Retinal pigment epithelial cell (primary cell): ENCODE results near the gene PBOV1.

ENCODE experiments used
- DNase-seq: peaks from one replicate; pipeline ENCODE4 v3.0.0-alpha.2; 2010; ENCODE audit warnings: low read depth
- H3K4me3 ChIP-seq: 2 replicates; pipeline ENCODE4 v1.5.1; 2011; ENCODE audit warnings: mild to moderate bottlenecking, low read length, control low read depth, moderate library complexity
- TF ChIP-seq, protein P1 (sequence below): conservative IDR thresholded peaks from 2 replicates; pipeline ENCODE4 v1.5.1; 2011; ENCODE audit warnings: low read depth, low read length, control low read depth, inconsistent platforms

The PBOV1 gene

DNA sequence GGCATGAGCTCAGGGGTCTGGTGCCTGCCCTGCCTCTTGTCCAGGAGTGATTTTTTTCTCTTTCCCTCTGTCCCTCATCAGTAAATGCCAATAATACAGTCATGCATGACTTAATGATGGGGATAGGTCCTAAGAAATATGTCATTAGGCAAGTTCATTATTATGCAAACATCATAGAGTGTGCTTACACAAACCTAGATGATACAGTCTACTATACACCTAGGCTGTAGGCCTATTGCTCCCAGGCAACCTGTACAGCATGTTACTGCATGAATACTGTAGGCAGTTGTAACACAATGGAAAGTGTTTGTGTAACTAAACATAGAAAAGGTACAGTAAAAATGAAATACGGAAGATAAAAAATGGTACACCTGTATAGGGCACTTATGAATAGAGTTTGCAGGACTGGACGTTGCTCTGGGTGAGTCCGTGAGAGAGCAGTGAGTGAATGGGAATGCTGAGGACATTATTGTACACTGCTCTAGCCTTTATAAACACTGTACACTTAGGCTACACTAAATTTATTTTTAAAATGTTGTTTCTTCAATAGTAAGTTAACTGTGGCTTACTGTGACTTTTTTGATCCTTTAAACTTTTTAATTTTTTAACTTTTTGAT, 22.1 kb downstream of the PBOV1 start:
- TF ChIP-seq, protein P1, sequence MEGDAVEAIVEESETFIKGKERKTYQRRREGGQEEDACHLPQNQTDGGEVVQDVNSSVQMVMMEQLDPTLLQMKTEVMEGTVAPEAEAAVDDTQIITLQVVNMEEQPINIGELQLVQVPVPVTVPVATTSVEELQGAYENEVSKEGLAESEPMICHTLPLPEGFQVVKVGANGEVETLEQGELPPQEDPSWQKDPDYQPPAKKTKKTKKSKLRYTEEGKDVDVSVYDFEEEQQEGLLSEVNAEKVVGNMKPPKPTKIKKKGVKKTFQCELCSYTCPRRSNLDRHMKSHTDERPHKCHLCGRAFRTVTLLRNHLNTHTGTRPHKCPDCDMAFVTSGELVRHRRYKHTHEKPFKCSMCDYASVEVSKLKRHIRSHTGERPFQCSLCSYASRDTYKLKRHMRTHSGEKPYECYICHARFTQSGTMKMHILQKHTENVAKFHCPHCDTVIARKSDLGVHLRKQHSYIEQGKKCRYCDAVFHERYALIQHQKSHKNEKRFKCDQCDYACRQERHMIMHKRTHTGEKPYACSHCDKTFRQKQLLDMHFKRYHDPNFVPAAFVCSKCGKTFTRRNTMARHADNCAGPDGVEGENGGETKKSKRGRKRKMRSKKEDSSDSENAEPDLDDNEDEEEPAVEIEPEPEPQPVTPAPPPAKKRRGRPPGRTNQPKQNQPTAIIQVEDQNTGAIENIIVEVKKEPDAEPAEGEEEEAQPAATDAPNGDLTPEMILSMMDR = no peak
- no peak overlapping the region for H3K4me3 ChIP-seq
- no peak for DNase-seq

DNA sequence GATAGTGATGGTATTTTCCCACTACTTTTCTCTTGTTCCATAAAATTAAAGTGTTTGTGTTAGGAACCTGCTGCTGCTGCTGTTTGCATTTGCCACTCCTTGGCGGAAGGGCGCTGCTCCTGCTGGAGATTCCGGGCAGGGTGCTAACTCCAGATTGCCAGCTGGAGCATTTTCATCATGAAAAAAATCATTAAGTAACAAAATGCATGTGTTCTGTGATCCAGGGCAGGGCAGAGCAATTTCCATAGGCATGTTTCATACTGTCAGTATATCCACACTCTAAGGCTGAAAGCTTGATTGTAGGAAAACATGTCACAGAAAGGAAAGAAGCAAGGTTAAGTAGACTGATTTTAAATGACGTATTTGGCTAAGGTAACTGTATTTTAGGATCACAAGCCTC, 24.0 kb downstream of the PBOV1 start:
- TF ChIP-seq, protein P1 = no peak
- no peak for DNase-seq
- H3K4me3 ChIP-seq = no peak overlapping the region

DNA sequence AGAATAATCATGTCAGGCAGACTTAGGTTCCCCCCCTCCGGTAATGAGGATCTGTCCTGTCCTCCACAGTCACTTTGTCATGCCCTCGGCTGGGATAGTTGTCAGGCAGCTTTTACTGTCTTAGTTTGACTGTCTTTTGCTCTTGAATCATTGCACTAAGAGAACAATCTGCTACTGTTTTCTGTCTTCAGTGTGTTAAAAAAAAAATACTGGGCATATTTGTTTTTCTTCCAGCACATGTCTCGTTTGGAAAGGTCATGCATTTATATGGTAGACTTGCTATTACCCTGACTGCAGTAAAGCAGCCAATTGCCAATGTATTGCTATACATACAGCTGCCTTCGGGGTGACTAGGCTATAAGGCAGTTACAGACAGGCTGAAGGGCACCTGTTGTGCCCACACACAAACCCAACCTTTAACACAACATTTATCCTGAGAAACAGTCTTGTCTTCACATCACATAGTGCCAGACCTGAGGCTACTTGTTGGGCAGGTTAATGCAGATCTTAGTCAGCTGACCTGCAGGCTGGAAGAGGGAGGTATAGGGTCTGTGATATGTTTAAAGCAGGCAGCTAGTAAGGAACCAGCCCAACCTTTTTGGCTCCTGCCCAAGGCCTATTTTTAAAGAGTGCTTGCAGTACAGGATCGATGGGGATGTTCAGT, 29.9 kb downstream of the PBOV1 start:
- H3K4me3 ChIP-seq = no peak overlapping the region
- DNase-seq = no peak
- TF ChIP-seq, protein P1 = no peak

DNA sequence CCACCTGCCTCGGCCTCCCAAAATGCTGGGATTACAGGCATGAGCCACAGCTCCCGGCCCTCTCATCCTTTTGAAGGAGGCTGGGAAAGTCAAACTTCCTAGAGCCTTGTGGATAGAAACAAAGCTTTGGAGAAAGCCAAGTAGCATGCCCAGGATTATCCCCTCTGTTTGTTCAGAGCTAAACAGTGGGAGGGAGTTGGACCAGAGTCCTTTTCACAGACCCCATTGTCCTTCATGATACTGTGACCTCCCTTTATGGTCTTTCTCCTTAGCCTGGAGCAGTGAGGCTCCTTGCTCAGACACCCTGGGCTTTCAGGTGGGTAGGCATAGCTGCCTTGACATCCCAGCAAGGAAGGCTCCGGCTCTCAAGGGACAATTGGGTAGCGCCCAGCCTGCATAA, 31.1 kb downstream of the PBOV1 start:
- TF ChIP-seq, protein P1 = no peak
- no peak overlapping the region for H3K4me3 ChIP-seq
- no peak for DNase-seq

DNA sequence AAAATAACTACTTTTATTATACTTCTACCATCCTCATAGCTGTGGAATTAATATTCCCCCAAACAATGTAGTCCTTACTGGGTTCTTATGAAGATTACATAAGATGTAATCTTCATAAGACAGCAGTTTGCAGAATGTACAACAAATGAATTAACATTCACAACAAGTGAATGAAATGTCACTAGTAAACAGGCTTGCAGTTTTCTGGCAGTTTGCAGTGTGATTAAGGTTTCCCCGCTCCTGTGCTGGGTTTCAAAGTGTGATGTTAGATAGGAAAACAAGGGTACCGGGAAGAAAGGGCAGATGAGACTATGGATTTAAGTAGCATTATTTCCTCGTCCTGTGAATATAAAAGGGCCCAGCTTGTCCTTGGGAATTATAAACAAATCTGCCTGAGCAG, 34.1 kb downstream of the PBOV1 start:
- DNase-seq = no peak
- TF ChIP-seq, protein P1 = no peak
- no peak overlapping the region for H3K4me3 ChIP-seq

DNA sequence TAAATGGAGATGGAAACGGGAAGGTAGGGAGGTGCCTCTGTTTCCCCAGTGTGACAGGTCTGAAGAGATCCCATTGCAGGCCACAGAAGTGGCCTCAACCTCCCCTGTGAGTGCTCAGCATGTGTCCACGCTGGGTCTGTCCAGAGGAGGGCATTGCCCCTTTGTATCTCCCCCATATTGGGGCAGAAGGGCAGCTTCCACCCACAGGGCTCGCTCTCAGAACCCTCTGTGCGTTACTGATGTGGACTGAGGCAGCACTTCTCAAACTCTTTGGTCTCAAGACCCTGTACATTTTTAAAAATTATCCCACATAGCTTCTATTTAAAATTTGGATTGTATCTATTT, 34.5 kb downstream of the PBOV1 start:
- DNase-seq = no peak
- TF ChIP-seq, protein P1 = no peak
- no peak overlapping the region for H3K4me3 ChIP-seq
